Dermis blood vessel endothelial cell (primary cell): ENCODE data around the gene PPFIBP2. TPM values are rescaled to one million over a fixed set of nuclear protein-coding genes. Genes with fewer than 3 reads are reported as not detected.

Experiments used
- DNase-seq: peaks from one replicate; pipeline ENCODE4 v3.0.0; 2010
- total RNA-seq: library from RNA; depleted of rRNA; stranded (reverse); fragments of >200 nt; gene quantifications from 2 replicates; pipeline ENCODE4 v1.2.3, GENCODE V29; 2014

The PPFIBP2 gene
- total RNA-seq, 1 donor from 2014 or later: 3.2 TPM

- no peak for DNase-seq
These were observed 65.6 kb downstream of the PPFIBP2 start for GRCh38 chr11:7579361-7579791.

DNA sequence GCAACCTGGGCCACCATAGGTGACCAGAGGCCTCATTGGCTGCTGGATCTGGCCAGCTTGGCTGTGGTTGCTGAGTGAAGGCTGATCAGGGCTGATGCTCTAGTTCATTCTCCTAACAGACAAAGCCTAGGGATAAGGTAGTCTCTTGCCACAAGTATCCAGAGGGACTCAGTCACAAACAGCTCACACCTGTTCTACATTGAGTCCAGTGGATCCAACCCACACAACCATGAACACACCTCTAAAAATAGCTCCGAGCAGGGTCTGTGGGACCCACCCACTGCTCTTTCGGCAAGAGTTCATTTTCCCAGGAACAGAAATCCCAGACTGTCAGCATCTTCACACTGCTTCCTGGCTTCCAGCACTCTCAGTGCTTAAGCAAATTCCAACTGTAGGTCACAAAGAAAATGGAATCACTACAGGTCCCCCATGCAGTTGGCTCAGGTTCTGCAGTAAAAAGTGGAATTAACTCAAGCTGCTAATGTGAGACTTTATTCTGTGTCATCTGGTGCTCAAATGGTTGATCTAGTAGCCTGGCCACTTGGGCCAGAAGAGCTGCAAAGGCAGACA lies 67.3 kb downstream of the PPFIBP2 start:
- no peak for DNase-seq

- DNase-seq: no peak
These were observed 68.7 kb downstream of the PPFIBP2 start for GRCh38 chr11:7582338-7582985.

DNA sequence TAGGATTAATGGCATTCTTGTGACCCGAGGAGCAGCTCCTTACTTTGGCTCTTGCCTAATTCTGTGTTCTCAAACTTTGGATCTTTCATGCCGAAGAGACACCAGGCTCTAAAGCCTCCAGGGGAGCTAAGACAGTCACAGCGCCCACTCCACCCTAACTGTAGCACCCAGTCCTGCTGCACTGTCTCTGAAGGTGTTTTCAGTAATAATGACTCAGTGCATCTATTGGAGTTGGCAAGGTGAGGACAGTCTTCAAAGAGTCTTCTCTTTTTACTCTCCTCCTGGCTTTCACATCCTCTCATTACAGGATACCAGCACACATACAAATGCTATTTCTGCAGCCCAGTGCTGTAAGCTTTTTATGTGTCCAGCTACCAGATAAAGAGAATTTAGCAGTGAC lies 69.4 kb downstream of the PPFIBP2 start:
- DNase-seq: no peak

- no peak for DNase-seq
These were observed 71.1 kb downstream of the PPFIBP2 start for GRCh38 chr11:7584910-7585309.

DNA sequence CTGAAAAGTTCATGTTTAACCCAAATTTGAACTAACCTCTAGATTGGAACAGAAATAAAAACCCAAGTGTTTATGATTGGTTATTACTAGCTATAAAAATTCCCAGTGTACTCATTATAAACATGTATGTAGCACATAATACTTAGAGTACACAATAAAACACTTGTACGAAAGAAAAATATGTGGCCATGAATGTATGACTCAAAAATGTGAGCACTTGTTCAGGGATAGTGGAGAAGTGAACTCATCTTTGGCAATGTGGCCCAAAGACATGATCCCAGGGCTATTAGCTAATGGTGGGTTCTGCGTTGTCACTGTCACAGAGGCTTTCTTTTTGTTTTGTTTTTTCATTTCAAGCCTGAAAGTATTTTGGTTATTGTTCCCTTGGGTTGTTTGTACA lies 72.0 kb downstream of the PPFIBP2 start:
- no peak for DNase-seq

GRCh38 chr11:7586376-7586775 lies 72.6 kb downstream of the PPFIBP2 start:
- no peak for DNase-seq

DNA sequence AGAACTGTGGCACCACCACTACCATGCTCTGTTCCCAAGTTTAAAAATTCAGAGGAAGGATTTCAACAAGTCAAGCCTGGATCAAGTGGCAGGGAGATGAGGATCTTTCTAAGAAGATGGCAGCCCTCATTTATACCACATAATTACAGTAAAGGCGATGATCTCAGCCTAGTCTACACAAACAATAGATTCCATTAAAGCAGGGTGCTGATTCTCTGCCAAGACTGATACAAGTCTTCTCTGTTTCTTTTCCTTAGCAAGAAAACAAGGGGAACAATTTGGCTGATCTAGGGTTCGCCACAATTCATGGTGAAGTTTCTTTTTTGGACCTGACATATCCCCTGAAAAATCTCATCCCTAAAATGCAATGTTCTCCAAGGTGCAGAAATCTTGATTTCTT lies 73.9 kb downstream of the PPFIBP2 start:
- DNase-seq: no peak

- DNase-seq: no peak
These were observed 76.1 kb downstream of the PPFIBP2 start for GRCh38 chr11:7589861-7590260.

- DNase-seq: no peak
These were observed 76.7 kb downstream of the PPFIBP2 start for GRCh38 chr11:7590529-7590928.

DNA sequence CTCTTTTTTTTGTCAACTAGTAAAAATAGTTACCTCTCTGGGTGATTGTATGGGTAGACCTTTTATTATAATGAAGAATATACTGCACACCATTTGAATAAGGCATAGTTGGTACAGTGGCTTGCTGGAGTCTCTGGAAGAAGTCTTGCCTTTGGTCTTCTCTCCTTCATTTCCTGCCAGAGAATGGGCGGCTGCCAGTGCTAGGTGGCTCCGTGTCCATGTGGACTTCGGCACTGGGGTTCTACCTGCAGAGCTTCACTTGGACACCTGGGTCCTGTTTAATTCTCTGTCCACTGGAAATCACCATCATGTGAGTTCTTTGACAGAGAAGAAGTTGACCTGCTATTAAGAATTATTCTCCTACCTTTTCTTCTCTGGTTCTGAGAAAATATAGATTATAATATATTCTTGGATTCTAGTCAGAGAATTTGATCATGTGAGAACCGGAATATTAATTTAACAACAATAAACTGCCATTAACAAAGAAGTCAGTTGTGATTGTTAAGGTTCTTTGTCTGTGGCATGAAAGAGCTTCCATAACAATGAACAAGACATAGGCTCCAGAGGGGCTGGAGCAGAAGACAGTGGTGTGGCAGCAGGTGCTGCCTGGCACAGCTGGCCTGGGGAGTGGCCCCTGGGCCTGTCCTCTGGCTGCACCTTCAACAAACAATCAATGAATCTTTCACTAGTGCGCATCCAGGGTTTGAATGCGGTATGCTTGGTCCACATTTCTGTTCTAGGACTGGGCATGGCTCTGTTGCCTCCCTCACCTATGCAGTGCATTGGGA lies 77.5 kb downstream of the PPFIBP2 start:
- DNase-seq: no peak

GRCh38 chr11:7591987-7592386 lies 78.2 kb downstream of the PPFIBP2 start:
- DNase-seq: no peak

DNA sequence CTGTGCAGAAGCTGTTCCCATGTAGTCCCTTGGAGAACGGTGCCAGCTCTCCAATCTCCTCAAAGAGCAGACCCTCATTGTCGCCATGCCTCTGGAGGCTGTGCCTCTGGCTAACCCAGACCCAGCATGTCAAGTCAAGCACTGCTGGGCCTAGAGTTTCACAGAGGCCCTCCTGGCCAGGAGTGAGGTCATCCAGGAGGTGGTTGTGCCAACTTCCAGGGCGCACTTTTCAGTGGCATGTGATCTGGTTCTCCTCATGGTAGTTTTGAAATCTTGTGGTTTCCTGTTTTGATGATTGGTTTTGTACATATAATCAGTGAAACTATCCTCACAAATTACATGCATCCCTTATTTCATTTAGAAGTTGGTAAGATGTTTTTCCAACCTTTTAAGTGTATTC lies 78.9 kb downstream of the PPFIBP2 start:
- DNase-seq: no peak

DNA sequence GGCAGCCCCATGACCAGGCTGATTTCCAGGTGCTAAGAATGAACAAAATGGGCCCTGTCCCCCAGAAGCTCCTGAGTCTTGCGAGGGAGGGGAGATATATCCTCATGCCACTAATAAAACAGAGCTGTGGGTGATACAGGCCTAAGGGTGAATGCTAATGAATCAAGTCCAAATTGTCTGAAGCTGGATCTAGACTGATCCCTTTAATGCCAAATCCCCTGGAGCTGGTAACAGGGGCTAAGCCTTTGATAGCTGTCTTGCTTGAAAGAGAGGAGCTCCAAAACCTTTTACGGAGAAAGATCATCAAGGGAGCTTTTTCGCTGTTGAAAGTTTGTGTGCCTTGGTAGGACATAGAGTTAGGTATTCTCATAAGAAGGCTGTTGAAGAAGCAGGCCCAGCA lies 79.7 kb downstream of the PPFIBP2 start:
- DNase-seq: no peak

DNA sequence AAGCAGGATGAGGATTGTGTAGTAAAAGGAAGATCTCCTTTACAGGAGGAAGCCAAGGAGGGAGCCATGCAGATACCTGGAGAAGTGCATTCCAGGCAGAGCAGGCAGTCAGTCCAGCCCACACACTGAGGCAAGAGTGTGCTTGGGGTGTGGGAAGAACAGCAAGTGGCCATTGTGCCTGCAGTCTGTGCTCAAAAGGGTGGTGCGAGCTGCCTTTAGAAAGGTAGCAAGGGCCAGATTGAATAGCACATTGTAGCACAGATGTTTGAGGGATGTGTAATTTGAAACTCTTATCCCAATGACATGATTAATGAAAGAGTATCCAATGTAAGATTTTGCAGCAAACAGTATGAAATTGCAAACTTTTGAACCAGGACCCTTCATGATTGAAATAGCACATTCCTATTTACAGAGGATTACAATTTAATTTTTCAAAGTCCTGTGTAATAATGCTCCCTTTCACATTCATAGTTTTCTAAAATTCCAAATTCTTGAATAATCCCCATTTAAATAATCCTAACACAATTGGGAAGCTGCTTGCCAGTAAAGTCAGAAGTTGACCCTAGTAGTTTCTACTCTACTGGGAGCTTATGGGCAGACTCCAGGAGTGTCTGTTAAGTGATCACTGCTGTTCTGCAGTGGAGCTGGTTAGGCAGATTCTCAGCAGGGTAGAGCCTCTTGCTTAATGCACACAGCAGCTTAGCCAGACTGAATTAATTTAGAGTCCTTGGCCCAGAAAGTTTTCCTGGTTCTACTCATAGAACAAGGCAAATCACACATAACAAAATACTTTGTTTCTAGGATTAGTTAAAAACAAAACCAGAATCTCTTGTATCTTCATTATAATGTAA lies 81.4 kb downstream of the PPFIBP2 start:
- DNase-seq: no peak

GRCh38 chr11:7595951-7596350 lies 82.2 kb downstream of the PPFIBP2 start:
- no peak for DNase-seq

- no peak for DNase-seq
These were observed 83.2 kb downstream of the PPFIBP2 start for GRCh38 chr11:7596975-7597391.

GRCh38 chr11:7597620-7598019 lies 83.8 kb downstream of the PPFIBP2 start:
- no peak for DNase-seq

GRCh38 chr11:7599209-7599608 lies 85.4 kb downstream of the PPFIBP2 start:
- DNase-seq: peak; percentile 16

GRCh38 chr11:7600205-7600775 lies 86.5 kb downstream of the PPFIBP2 start:
- DNase-seq: peak; percentile 92

GRCh38 chr11:7603031-7603781 lies 89.4 kb downstream of the PPFIBP2 start:
- DNase-seq: no peak
